H9 (cell line): ENCODE results near the gene NANOS3. TPM values are rescaled to one million over a fixed set of nuclear protein-coding genes. Genes with fewer than 3 reads are reported as not detected.

ENCODE experiments used
- DNase-seq: peaks from one replicate; pipeline ENCODE4 v3.0.0-alpha.2; 2017
- H2AFZ ChIP-seq: one replicate; pipeline ENCODE4 v1.6.1; 2013; ENCODE audit warnings: mild to moderate bottlenecking, low read length, control low read depth, moderate library complexity
- H2AK5ac ChIP-seq: 2 replicates; pipeline ENCODE4 v1.6.1; 2013; ENCODE audit warnings: low read length, control low read depth, mixed read lengths; ENCODE audit not compliant: insufficient read length
- H2BK120ac ChIP-seq: one replicate; pipeline ENCODE4 v1.6.1; 2013; ENCODE audit warnings: low read depth, mild to moderate bottlenecking, low read length, control low read depth, inconsistent platforms; ENCODE audit not compliant: poor library complexity, severe bottlenecking
- H2BK12ac ChIP-seq: 2 replicates; pipeline ENCODE4 v1.6.1; 2013; ENCODE audit warnings: low read length, control low read depth, mixed read lengths, low read depth; ENCODE audit not compliant: insufficient read length
- H2BK15ac ChIP-seq: 2 replicates; pipeline ENCODE4 v1.6.1; 2013; ENCODE audit warnings: low read depth, low read length, control low read depth
- H2BK20ac ChIP-seq: one replicate; pipeline ENCODE4 v1.6.1; 2013; ENCODE audit warnings: low read depth, mild to moderate bottlenecking, low read length, control low read depth, inconsistent platforms; ENCODE audit not compliant: poor library complexity, severe bottlenecking
- H2BK5ac ChIP-seq: 2 replicates; pipeline ENCODE4 v1.6.1; 2013; ENCODE audit warnings: low read length, control low read depth, mixed read lengths; ENCODE audit not compliant: insufficient read length
- H3K14ac ChIP-seq: 2 replicates; pipeline ENCODE4 v1.6.1; 2013; ENCODE audit warnings: low read length, control low read depth; ENCODE audit not compliant: insufficient read depth
- H3K18ac ChIP-seq: 2 replicates; pipeline ENCODE4 v1.6.1; 2013; ENCODE audit warnings: low read depth, mild to moderate bottlenecking, mixed read lengths, low read length, control low read depth; ENCODE audit not compliant: insufficient read length
- H3K23ac ChIP-seq: 2 replicates; pipeline ENCODE4 v1.6.1; 2013; ENCODE audit warnings: low read length, control low read depth, mixed read lengths, low read depth; ENCODE audit not compliant: insufficient read length
- H3K23me2 ChIP-seq: 2 replicates; pipeline ENCODE4 v1.6.1; 2013; ENCODE audit warnings: low read depth, mild to moderate bottlenecking, mixed read lengths, low read length, control low read depth; ENCODE audit not compliant: insufficient read length, poor library complexity, severe bottlenecking
- H3K27ac ChIP-seq: 2 replicates; pipeline ENCODE4 v1.5.1; 2013; ENCODE audit warnings: low read length, control low read depth, mixed read lengths, low read depth; ENCODE audit not compliant: insufficient read length
- H3K27me3 ChIP-seq: 2 replicates; pipeline ENCODE4 v1.6.1; 2013; ENCODE audit warnings: low read length, control low read depth, inconsistent platforms; ENCODE audit not compliant: insufficient read depth
- H3K4ac ChIP-seq: 2 replicates; pipeline ENCODE4 v1.6.1; 2013; ENCODE audit warnings: low read depth, mild to moderate bottlenecking, control low read depth, inconsistent platforms, low read length, moderate library complexity
- H3K4me1 ChIP-seq: 2 replicates; pipeline ENCODE4 v1.6.1; 2013; ENCODE audit warnings: low read length, control low read depth, inconsistent platforms; ENCODE audit not compliant: insufficient read depth
- H3K4me2 ChIP-seq: 2 replicates; pipeline ENCODE4 v1.6.1; 2013; ENCODE audit warnings: low read length, control low read depth, mixed read lengths; ENCODE audit not compliant: insufficient read length, insufficient read depth
- H3K56ac ChIP-seq: 2 replicates; pipeline ENCODE4 v1.6.1; 2013; ENCODE audit warnings: low read depth, mild to moderate bottlenecking, mixed read lengths, low read length, control low read depth; ENCODE audit not compliant: insufficient read length
- H3K79me1 ChIP-seq: 2 replicates; pipeline ENCODE4 v1.6.1; 2013; ENCODE audit warnings: low read depth, mild to moderate bottlenecking, moderate library complexity, low read length, control low read depth, inconsistent platforms; ENCODE audit not compliant: insufficient read depth, poor library complexity, severe bottlenecking
- H3K79me2 ChIP-seq: 2 replicates; pipeline ENCODE4 v1.6.1; 2013; ENCODE audit warnings: low read length, control low read depth, inconsistent platforms; ENCODE audit not compliant: insufficient read depth
- H3K9ac ChIP-seq: 2 replicates; pipeline ENCODE4 v1.6.1; 2013; ENCODE audit warnings: low read length, control low read depth, mixed read lengths; ENCODE audit not compliant: insufficient read length; ENCODE audit errors: extremely low read depth
- H3K9me3 ChIP-seq: one replicate; pipeline ENCODE4 v1.6.1; 2013; ENCODE audit warnings: low read depth, low read length, inconsistent platforms; ENCODE audit not compliant: control insufficient read depth
- H3T11ph ChIP-seq: one replicate; pipeline ENCODE4 v1.6.1; 2013; ENCODE audit warnings: mild to moderate bottlenecking, low read length, control low read depth, inconsistent platforms
- H4K20me1 ChIP-seq: one replicate; pipeline ENCODE4 v1.6.1; 2013; ENCODE audit not compliant: control insufficient read depth, insufficient read length, insufficient read depth
- H4K5ac ChIP-seq: 2 replicates; pipeline ENCODE4 v1.6.1; 2013; ENCODE audit warnings: low read depth, mild to moderate bottlenecking, mixed read lengths, low read length, control low read depth; ENCODE audit not compliant: insufficient read length
- H4K8ac ChIP-seq: replicated peaks from 2 replicates; pipeline ENCODE4 v1.6.1; 2013; ENCODE audit warnings: low read length, control low read depth, mixed read lengths, low read depth; ENCODE audit not compliant: insufficient read length
- H4K91ac ChIP-seq: 2 replicates; pipeline ENCODE4 v1.6.1; 2013; ENCODE audit warnings: low read depth, mild to moderate bottlenecking, moderate library complexity, mixed read lengths, low read length, control low read depth; ENCODE audit not compliant: insufficient read length
- H3K27ac Mint-ChIP-seq, 3 experiments: 2 replicates in 2 of 3; 3 replicates in 1 of 3; pipeline ENCODE4 v1.8.0; 2020 to 2021; ENCODE audit warnings: mixed read lengths in 3 of 3, mild to moderate bottlenecking in 1 of 3, moderate library complexity in 1 of 3
- H3K27me3 Mint-ChIP-seq: 2 replicates; pipeline ENCODE4 v1.8.0; 2021; ENCODE audit warnings: low read depth, mild to moderate bottlenecking, moderate library complexity, mixed read lengths
- H3K36me3 Mint-ChIP-seq, 3 experiments: 2 replicates in 2 of 3; 3 replicates in 1 of 3; pipeline ENCODE4 v1.8.0; 2020 to 2021; ENCODE audit warnings: low read depth in 3 of 3, mixed read lengths in 3 of 3; ENCODE audit not compliant: insufficient read depth in 1 of 3
- H3K4me1 Mint-ChIP-seq, 2 experiments: 2 replicates each; pipeline ENCODE4 v1.8.0; 2020; ENCODE audit warnings: mixed read lengths in 2 of 2
- H3K4me3 Mint-ChIP-seq, 2 experiments: 2 replicates in 1 of 2; 3 replicates in 1 of 2; pipeline ENCODE4 v1.8.0; 2020 to 2021; ENCODE audit warnings: mild to moderate bottlenecking in 2 of 2, mixed read lengths in 2 of 2, moderate library complexity in 1 of 2
- H3K9me3 Mint-ChIP-seq, 2 experiments: 2 replicates in 1 of 2; 3 replicates in 1 of 2; pipeline ENCODE4 v1.8.0; 2020; ENCODE audit warnings: mild to moderate bottlenecking in 2 of 2, mixed read lengths in 2 of 2, moderate library complexity in 1 of 2
- whole genome bisulfite sequencing: extraction: QIAGEN DNeasy Blood & Tissue Kit; methylation state at CpG from one replicate; pipeline ENCODE4 v1.1.7; 2013; ENCODE audit warnings: missing lambda C conversion rate, low lambda C conversion rate, mixed read lengths; ENCODE audit not compliant: insufficient read length; ENCODE audit errors: extremely low coverage; 5-methylcytosine and 5-hydroxymethylcytosine counted together
- total RNA-seq: library from RNA; stranded (reverse); gene quantifications from 2 replicates; pipeline ENCODE4 v1.2.1, GENCODE V29; 2021
- TF ChIP-seq, protein P1 (sequence below): fragments of 200-600 bp; sonication (generic); conservative IDR thresholded peaks from 3 replicates; pipeline ENCODE4 v1.8.0; 2021; ENCODE audit warnings: antibody characterized with exemption, mild to moderate bottlenecking

The NANOS3 gene
- total RNA-seq, 1 experiment from 2014 or later, result not detected

DNA sequence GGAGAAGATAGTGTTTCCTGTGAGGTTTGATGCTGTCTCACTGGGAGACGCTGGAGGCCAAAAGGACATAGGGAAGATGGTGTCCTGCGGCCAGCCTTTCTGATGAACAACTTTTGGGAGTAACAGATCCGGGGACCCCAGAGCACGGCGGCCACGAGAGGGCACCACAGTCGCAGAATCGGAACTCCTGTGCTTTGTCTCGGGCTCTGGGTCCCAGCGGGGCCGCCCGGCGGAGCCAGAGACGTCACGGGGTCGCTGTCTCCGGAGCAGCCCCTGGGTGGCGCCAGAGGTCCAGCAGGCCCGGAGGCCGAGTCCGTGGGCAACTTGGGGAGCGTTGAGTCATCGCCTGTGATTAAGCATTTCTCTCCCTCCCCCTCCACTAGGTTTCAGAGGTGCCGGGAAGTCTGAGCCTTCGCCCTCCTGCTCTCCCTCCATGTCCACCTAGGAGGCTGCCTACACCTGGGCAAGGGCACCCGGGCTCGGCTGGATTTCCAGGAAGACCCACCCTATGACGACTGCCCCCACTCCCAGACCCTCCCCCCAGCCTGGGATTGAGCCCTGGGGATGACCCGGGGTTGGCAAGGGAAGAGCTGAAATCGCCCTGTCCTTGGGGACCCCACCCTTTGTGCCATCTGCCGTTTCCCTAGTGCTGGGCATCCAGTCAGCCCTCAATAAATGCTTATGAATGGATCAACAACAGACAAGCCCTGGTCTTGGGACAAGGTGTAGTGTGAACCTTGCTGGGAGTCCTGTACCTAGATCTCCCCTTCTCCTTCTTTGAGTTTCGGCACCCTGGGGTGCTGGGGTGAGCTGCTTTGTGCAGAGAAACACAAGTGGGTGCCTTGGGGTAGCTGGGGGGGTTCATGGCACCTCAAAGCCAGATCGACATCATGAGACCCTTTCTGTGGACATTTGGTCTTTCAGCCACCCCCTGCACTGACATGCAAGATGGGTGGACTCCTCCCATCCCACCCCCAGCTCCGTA lies 3.4 kb downstream of the NANOS3 start:
- H2BK120ac ChIP-seq, result no peak overlapping the region
- peak overlapping the region; percentile 77; the same call in 1 of the 2 replicates for H3K14ac ChIP-seq
- peak; percentile 97 for DNase-seq
- no peak overlapping the region for H3K9ac ChIP-seq
- no peak overlapping the region for H3K56ac ChIP-seq
- peak overlapping the region; percentile 66 for H3K18ac ChIP-seq
- no peaks in the 10 kb centered on the region for H3K9me3 ChIP-seq
- no peaks in the 10 kb centered on the region for H4K20me1 ChIP-seq
- peak overlapping the region; percentile 5 for H2AK5ac ChIP-seq
- no peak overlapping the region for H4K8ac ChIP-seq
- no peak overlapping the region for H2BK12ac ChIP-seq
- H3K27me3 ChIP-seq, result peaks cover 2% of the 10 kb centered on the region; the same call in 1 of the 2 replicates
- H3K9me3 Mint-ChIP-seq, result no peaks in the 10 kb centered on the region; a peak in 1 of 5 replicates
- no peaks in the 10 kb centered on the region for H3K79me2 ChIP-seq
- no peak overlapping the region for H2BK15ac ChIP-seq
- no peak overlapping the region for H2BK5ac ChIP-seq
- H3K36me3 Mint-ChIP-seq, result no peaks in the 10 kb centered on the region
- H3K4me1 ChIP-seq, result peaks cover 3% of the 10 kb centered on the region; the same call in 1 of the 2 replicates
- H3K27me3 Mint-ChIP-seq, result peaks cover 38% of the 10 kb centered on the region
- H2BK20ac ChIP-seq, result no peak overlapping the region
- no peak overlapping the region for H4K5ac ChIP-seq
- H3K27ac ChIP-seq, result no peak overlapping the region
- H3K4ac ChIP-seq, result no peak overlapping the region; the same call in 1 of the 2 replicates
- H2AFZ ChIP-seq, result no peak overlapping the region
- H3K79me1 ChIP-seq, result no peaks in the 10 kb centered on the region
- WGBS, result no CpG with 5 or more reads among the region's 34 CpGs
- H3K4me1 Mint-ChIP-seq, result peaks cover 20 to 27% of the 10 kb centered on the region in 2 experiments
- H3K27ac Mint-ChIP-seq, result peak overlapping the region in 2 of 3 experiments; percentile 83 to 91; a peak in 3 of 7 replicates
- H3K23me2 ChIP-seq, result peaks cover 3% of the 10 kb centered on the region
- no peak overlapping the region for H3T11ph ChIP-seq
- peak overlapping the region; percentile 30 for H3K4me2 ChIP-seq
- peak overlapping the region; percentile 8 to 60; a peak in 3 of 5 replicates for H3K4me3 Mint-ChIP-seq
- TF ChIP-seq, protein P1, sequence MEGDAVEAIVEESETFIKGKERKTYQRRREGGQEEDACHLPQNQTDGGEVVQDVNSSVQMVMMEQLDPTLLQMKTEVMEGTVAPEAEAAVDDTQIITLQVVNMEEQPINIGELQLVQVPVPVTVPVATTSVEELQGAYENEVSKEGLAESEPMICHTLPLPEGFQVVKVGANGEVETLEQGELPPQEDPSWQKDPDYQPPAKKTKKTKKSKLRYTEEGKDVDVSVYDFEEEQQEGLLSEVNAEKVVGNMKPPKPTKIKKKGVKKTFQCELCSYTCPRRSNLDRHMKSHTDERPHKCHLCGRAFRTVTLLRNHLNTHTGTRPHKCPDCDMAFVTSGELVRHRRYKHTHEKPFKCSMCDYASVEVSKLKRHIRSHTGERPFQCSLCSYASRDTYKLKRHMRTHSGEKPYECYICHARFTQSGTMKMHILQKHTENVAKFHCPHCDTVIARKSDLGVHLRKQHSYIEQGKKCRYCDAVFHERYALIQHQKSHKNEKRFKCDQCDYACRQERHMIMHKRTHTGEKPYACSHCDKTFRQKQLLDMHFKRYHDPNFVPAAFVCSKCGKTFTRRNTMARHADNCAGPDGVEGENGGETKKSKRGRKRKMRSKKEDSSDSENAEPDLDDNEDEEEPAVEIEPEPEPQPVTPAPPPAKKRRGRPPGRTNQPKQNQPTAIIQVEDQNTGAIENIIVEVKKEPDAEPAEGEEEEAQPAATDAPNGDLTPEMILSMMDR, result peak; percentile 100
- no peak overlapping the region for H3K23ac ChIP-seq
- H4K91ac ChIP-seq, result no peak overlapping the region
